ENCODE data around the gene SND1.
"Not testable (repeated sequence)": the region's sequence is repeated elsewhere in the genome, so short reads cannot be mapped to it uniquely, and the experiment has no call there.

SND1 gene

DNA sequence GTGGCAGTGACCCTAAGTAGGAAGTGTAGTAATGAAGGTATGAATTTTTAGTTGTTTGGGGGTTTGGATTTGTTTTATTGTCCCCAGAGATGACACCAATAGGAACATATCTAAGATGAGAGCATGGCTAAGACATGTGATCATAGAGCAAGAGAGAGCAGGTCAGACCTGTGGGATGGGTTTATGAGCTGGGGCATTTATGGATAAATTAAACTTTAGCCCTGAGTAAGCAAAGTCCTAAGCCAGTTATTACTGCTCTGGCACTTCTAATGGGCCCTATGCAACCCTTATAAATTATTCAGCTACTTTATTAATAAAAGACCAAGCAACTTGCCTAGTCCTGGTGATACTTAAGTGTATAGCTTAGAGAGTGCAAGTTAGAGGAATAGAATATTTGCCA lies 294.1 kb downstream of the SND1 start:
- DNase-seq: no peak

DNA sequence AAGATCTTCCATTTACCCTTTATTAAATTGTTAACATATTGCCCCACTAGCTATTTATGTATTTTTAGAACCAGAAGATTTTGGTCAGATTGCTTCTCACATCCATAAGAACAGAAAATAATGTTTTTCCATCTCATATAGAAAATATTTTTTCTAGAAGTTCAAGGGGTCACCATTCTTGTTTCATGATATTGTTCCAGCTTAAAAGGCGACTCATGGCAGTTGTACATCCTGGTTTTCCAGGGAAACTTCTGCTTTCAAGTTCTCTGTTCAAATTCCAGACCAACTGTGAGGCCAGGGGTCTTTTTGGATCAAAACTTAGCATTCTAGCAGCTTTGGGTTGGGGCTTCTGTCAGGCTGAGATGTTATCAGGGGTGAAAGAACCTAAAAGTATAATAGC lies 294.9 kb downstream of the SND1 start:
- DNase-seq: no peak

DNA sequence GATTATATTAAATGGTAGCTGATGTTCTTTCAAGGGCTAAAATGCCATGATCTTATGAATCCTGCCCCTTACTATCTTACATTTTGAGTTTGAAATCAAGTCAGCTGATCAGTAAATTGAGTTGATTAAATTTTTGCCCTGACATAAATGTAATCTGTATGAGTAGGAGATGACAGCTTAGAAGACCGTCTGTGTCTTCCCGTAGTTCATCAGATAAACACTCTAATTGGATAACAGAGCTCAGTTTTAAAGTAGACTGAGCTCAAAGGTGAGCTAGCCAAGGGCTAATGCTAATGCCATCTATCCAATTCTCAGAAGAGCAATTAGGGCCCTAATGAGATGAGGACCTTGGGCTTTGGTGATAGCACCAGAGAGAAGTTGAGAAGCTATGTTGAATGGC lies 296.3 kb downstream of the SND1 start:
- DNase-seq: no peak

DNA sequence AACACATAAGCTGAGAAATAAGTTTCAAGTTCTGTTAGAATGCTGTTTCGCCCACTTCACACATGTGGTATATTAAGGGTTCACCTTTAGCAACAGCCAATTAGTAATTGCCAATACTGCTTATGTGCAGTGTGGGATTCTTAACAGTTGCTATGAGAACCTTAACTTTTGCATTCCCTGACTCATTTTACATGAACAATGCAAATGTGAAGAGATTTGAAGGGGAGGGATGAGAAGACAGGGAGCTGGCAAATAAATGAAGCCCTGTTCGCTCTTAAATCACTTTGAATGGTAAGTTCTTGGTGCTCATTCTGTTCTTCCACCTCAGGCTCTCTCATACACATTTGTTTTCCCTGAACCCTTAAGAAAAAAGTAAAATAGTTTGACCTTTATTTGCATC lies 296.9 kb downstream of the SND1 start:
- DNase-seq: no peak

- DNase-seq: no peak
These were observed 297.8 kb downstream of the SND1 start for GRCh38 chr7:127949769-127950222.

- DNase-seq: no peak
These were observed 298.4 kb downstream of the SND1 start for GRCh38 chr7:127950233-127950935.

- DNase-seq: no peak
These were observed 301.7 kb downstream of the SND1 start for GRCh38 chr7:127953423-127954356.

DNA sequence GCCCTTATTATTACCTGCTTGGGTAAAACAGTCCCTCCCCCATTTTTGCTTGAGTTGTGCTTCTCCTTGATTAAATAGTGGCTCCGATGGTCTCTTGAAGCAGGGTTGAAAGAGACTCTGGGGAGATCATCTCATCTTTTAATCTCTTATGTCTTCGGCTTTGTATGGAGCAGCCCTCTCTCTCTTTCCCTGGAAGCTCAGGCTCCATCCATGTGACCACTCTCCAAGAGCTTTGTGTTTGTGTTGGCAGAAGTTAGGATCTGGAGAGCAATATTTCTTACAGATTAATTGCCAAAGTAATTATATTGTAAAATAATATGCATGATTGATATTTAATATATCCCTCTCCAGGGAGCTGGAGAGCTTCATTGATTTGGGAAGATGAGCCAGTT lies 302.4 kb downstream of the SND1 start:
- DNase-seq: no peak

DNA sequence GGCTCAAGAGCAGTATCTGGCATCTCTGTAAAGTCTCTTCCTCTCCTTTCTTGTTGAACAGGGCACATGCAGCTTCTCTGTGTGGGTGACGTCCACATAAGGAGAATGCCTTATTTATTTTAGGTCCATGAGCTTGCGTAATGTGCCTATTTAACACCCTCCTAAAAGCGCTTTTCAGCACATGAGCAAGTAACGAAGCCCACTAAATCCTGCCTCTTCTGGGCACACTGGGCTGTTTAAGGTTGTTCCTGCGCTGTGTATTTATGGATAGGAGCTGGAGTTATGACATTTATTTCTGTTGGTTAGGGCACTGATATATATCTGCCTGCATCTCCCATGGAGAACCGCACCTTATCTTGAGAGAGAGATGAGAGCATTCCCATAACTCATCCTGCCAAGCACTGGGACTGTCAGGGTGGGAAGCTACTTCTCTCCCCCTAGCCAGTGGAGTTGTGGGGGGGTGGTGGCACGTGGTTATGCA lies 303.1 kb downstream of the SND1 start:
- no peak for DNase-seq

- no peak for DNase-seq
These were observed 305.9 kb downstream of the SND1 start for GRCh38 chr7:127957886-127958285.

DNA sequence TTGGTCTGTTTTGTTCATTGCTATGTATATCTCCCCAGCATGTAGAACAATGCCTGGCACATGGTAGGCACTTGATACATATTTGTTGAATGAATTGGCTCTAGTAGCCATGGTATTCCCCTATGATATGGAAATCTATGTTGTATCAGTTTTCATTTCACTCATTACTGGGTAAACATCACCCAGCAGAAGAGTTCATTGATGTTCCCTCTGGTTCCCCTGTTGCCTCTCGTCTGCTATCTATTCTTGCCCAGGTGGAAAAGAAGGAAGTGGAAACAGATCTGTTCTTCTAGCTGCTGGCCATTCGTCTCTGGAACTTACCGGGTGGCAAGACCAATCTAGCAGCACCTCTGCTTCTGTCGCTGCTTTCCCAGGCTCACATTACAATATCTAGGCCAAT lies 307.8 kb downstream of the SND1 start:
- DNase-seq: no peak

GRCh38 chr7:127961786-127962453 lies 309.9 kb downstream of the SND1 start:
- no peak for DNase-seq

DNA sequence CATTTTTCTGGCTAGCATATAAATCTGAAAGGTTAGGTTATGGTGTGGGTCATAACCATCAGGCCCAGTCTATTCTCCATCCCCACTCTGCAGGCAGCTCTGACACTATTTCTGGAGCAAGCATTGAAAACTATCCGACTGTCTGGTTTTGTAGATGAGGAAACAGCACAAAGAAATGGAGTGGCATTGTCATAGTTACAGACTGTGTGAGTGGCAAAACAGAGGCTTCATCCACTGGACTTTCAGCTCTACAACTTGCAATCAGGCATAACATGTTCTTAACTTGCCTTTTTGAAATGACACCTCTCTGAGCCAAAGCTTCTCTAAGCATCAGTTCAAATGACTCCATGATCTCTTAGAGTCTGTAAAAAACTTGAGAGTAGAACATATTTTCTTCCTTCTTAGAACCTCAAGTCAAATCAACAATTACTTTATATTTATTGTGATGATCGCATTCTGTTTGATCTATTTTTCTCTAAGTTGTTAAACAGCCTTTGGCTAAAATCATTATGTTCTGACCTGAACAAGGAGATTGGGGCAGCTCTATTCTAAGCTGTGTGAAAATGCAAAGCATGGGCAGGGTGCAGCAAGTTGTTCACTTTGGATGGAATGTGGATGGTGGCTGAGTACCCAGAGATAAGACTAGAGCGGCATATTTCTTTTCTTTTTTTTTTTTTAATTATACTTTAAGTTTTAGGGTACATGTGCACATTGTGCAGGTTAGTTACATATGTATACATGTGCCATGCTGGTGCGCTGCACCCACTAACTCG lies 310.8 kb downstream of the SND1 start:
- DNase-seq: no peak

DNA sequence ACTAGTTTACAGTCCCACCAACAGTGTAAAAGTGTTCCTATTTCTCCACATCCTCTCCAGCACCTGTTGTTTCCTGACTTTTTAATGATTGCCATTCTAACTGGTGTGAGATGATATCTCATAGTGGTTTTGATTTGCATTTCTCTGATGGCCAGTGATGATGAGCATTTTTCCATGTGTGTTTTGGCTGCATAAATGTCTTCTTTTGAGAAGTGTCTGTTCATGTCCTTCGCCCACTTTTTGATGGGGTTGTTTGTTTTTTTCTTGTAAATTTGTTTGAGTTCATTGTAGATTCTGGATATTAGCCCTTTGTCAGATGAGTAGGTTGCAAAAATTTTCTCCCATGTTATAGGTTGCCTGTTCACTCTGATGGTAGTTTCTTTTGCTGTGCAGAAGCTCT lies 311.9 kb downstream of the SND1 start:
- DNase-seq: not testable (repeated sequence)

DNA sequence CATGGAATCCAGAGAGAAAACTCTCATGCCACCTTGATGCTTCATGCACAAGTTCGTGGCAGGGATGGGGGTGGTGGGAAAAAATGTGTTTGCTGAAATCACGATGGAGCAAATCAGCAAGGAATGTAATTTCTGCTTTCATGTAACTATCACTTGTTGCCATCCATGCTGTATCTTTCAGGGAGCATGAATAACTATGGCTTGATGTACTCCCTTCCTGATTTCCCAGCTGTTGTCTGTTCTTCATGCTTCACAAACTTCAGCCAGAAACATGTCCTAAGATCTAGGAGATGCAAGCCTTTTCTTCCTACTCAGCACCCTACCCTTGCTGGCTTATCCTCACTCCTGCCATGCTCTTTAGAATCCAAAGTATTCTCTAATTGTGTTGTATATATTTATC lies 315.3 kb downstream of the SND1 start:
- DNase-seq: no peak

DNA sequence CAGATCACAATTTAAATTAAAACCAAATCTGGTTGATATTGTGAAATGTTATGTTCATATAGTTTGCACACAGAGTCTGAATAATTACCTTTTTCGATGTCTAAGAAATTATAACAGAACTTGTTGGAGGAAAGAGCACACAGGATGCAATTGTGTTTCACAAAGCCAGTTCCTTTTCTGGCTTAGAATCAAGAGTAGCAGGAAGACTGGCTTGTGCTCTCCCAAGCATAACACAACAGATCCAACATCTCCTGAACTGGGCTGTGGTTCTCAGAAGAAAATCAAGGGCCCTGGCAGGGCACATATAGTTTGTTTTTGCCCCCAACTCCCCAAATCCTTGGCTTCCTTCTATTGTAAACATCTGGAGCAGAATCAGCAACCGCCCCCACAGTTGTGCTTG lies 316.6 kb downstream of the SND1 start:
- DNase-seq: no peak

DNA sequence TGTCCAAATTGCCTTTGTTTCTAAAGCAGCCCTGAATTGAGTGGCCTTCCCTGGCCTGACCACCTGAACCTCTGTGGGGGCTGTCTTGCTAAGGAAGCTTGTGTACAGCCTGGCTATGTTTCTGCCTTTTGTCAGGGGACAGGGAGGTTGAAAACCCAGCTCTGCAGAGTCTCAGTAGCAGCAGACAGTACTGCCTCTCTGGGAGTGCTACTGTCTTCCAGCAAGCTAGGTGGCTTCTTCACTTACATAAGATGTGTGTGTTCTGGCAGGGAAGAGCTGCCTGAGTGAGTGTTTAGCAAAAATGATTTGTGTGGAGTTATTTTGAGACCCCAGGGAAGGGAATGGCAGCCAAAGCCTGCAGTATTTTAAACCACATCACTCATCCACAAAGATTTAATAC lies 321.8 kb downstream of the SND1 start:
- no peak for DNase-seq

- DNase-seq: no peak
These were observed 322.5 kb downstream of the SND1 start for GRCh38 chr7:127974446-127975035.

DNA sequence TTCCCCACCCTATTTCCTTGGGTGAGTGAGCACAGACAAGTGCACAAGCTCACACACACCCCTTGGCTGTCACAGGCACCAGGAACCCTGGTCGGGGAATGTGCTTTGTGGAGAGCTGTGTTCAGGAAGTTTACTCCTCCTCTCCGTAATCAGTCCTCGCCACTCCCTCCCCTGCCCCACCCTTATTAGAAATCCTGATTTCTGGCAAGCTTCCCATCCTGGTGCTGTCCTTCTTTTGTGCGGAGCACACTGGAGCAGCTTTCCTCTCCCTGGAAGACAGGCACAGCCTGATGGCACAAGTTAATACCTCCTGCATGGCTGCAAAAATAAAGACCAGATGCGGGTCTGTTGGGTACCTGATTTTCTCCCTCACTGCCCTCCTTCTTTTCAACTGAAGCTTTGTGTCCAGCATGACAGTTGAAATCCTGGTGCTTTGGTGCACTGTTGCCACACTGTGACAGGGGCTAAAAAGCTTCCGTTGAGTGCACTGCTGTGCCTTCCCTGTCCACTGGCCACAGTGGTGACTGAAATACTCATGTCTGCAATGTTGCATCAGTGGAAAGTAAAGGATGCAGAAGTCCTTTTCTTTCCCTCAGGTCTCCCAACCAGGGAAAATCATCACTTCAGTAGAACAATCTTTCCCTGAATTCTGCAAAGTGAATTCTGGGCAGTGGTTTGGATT lies 324.2 kb downstream of the SND1 start:
- DNase-seq: no peak

GRCh38 chr7:127976738-127977120 lies 324.7 kb downstream of the SND1 start:
- no peak for DNase-seq

- no peak for DNase-seq
These were observed 326.4 kb downstream of the SND1 start for GRCh38 chr7:127978421-127978820.

Data from activated CD8-positive, alpha-beta memory T cell treated with anti-CD3 and anti-CD28 coated beads, Interleukin-2, amount 50 U/mL, for 4 hours (primary cell).